NK-92 (cell line): ENCODE results near the gene CAPN2.
"Not testable (repeated sequence)": the region's sequence is repeated elsewhere in the genome, so short reads cannot be mapped to it uniquely, and the experiment has no call there.

Experiments
- DNase-seq: peaks from one replicate; lab custom pipeline; 2025; ENCODE audit not compliant: unreplicated experiment; lab: John Stamatoyannopoulos, UW

CAPN2 gene

DNA sequence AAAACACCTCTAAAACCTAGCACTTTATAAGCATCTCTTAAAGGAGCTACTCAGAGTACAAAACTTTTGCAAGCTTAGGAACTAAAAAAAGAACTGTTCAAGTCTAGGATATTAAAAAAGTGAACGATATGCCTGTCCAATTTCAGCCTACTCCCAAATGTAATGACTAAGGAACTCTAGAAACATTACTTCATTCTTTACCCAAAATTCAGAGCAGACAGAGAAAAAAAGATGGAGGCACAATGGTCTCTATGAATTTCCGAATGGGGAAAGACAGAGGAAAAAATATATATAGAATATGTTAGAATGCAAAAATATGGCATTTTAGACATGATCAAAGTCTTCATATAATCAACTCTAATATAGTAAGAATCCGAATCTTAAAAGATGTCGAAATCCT lies 72.2 kb downstream of the CAPN2 start:
- no peak for DNase-seq

DNA sequence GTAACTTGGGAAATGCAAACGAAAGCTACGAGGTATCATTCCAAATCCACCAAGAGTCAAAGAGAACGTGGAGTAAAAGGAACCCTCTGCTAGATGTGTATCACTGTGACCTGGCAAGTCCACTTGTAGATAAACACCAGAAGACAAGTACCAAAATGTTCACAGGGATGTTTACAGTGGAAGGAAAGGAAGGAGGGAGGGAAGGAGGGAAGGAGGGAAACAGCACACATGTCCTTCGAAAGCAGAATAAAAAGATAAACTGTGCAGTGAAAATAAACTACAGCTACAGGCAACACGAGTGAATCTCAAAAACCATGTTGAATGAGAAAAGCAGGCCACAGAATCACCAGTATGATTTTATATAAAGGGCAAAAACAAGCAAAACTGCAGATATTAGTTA lies 73.5 kb downstream of the CAPN2 start:
- no peak for DNase-seq

DNA sequence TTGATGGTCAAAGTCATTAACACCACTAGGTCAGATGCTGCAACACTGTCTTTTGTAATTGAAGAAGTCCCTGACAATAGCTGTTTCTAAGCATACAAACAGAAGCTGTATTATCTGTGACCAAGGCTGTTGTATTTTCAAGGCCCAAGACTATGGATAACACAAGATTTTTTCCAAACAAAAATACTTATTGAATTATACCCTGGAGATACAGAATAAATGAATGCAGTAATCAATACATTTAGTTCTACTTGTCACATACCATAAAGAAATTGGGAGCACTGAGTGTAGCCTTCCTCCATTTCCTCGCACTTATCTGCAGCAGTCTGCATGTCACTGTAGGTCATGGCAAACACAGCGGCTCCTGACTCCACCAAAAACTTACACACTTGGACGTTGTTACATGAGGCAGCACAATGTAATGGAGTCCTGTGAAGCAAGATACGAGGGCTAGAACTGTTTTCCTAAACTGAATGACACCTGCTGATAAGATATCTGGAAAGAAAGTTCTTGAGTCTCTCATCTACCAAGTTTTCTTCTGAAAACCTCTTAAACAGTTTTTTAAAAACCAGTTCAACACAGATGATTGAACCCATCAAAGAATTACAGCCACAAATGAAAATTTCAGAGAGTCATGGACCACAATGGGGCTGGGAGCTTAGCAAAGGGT lies 76.5 kb downstream of the CAPN2 start:
- DNase-seq = no peak

DNA sequence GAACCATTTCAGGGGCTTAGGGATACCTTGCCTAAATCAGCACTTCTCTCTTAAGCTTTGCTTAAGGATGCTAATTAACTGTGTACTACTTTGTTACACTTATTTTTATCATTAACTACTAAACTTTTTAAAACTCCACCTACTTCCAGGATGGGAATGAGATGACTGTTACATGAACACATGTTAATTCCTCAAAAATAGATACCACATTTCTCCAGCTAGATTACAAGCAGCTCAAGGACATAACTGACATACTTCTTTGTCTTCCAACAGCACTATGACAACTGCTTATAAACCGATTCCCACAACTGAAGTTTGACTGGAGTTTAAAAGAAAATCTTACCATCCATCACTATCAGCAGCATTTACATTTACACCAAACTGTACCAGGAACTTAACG lies 79.7 kb downstream of the CAPN2 start:
- no peak for DNase-seq

DNA sequence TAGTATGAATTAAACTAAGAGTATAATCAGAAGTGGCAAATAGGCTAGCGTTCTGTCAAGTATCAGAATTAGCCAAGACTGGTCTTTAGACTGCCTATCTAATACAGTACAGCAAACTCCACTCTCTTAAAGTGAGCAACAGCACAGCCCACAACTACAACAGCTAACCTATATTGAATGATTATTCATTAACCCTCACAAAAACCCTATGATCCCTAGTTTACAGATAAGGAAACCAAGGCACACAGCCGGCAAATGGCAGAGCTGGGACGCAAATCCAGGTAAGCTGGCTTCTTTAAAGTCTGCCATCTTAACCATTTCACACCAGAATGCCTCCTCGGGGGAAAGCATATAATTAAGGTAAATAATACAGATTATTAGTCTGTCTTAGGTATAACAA lies 81.4 kb downstream of the CAPN2 start:
- DNase-seq = no peak

DNA sequence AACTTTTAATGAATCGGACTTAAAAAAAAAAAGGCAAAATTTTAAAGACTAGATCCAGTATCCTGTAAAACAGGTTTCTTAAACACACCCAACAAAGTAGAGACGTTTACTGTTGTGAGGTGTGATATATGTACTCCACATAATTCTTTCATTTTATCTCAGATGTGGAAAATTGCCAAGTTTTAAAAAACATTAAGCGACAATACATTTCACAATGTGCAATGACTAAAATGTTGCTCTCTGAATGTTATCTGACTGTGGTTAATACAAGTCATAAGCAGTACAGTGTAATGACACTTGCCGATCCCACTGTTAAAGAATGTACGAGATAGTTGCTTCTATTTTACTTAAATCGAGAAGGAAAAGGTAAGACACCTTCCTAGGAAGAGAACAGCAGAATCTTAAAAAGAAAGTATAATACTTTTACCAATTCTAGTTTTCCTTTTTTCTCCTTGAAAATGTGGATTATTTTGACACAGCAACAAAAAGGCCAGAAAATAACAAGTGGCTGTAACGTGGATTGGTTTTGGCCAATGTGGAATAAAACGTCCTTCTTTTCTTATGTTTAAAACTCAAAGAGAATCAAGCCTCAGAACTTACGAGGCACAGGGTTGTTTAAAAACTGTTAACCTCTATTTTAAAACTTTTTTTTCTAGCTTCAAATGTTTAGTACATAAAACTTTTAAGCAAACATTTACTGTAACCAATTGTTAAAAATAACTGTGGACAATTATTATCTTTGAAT lies 82.0 kb downstream of the CAPN2 start:
- no peak for DNase-seq

DNA sequence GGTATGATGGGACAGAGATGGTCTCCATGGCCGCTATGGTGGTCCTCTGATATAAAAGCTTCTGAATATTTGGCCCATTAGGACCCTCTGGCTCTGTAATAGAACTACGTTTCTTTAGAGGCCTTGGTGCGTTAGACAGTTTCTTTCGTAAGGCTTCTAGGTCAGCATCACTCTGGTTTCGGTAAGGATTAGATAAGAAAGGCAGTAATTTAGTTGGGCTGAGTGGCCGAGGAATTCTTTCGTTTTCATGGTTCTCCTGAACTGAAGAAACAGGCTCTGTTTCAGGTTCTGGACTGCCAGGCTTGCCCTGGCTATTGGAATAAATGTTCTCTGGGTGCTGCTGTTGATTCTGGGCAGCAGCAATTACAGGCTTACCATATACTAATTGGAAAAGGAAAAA lies 83.9 kb downstream of the CAPN2 start:
- no peak for DNase-seq

DNA sequence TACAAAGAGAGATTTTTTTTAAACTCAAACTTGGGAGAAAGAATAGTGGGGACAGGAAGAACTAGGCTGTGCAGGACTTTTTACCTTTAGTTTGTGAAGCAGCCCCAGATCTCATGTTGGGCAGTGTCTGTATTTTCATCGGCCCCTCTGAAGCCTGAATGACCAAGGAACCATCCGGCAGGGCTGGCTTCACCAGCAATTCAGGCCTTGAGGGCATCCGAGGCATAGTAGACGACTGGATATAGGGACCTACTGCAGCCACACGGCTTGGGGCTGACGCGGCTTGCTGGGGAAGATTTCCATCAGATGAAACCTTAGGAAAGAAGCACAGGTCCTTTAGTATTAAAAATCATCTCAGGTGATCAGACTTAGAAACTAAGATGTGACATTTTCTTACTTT lies 89.7 kb downstream of the CAPN2 start:
- no peak for DNase-seq

DNA sequence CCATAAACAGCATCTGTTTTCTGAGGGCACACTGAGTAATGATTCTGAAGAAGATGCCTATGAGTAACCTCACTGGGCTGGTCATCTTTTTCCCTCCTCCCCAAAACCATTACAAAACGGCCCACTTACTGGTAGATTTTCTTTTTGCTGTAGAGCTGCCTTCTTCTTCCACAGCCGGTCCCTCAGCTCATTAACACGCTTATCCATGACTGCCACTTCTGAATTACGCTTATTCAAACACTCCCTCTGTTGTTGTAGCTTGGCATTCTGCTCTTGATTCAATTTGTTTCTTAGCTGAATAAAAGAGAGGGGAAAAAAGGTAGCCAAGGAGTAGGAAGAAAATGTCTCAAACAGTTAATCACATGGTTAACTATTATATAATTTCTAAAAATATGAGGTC lies 90.3 kb downstream of the CAPN2 start:
- DNase-seq = no peak

DNA sequence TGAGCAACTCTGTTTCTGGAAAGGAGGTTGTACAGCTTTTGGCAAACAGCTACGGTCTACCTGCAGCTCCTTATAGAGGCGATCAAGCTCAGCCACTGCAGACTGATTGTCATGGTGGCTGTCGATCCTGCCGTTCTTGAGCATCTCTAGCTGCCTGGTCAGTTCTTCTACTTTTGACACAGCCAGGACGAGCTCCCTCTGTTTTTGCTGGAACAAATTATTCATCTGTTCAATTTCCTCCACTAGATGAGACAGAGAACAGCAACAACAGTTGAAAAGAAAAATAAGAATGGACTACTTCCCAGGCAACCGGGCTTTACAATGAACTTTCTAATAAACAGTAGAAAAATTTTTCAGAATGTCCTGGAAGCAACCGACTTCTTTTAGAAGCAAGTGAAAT lies 90.9 kb downstream of the CAPN2 start:
- no peak for DNase-seq

DNA sequence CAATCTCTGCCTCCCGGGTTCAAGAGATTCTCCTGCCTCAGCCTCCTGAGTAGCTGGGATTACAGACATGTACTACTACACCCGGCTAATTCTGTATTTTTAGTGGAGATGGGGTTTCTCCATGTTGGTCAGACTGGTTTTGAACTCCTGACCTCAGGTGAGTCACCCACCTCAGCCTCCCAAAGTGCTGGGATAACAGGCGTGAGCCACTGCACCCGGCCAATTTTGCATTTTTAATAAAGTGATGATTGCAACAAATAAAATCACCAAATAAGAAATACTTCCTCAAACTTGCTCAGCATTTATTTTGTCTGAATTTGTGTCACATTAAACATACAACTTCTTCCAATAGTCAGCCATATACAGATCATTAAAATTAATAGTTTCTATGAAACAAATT lies 97.6 kb downstream of the CAPN2 start:
- not testable (repeated sequence) for DNase-seq

DNA sequence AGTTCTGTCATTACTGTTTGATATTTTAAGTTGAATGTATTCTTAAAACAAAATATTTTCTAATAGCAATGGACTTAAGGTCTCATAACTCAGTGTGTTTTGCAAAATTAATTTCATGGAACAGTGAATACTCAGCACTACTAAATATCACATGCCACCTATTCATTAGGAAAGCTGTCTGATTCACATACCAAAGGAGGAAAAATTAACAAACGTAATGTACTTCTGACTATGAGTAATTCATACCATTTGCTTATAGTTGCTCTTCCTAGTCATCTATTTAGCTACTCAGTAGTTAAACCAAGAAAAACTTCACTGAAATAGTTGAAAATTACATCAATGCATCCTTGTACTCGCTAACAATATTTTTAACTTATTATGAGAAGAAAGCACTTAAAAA lies 98.2 kb downstream of the CAPN2 start:
- no peak for DNase-seq

DNA sequence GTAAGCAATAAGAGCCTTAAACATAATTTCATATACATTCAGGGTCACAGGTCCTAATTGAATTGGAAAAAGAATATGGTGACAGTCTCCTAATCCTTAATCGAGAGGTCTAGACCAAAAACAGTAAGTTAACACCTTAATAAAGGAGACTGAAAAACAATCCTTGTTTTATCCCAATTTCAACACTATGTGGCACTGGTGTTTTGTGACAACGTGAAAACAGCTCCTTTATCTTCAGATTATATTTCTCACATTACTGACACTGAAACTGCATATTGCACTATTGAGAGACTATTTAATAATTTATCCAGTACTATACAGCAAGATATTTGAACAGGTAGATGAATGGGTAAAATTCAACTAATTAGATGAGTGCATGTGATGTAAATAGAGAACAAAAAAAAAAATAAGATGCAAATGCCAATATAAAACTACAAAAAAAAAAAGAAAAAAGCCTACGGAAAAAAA lies 99.3 kb downstream of the CAPN2 start:
- DNase-seq = no peak

DNA sequence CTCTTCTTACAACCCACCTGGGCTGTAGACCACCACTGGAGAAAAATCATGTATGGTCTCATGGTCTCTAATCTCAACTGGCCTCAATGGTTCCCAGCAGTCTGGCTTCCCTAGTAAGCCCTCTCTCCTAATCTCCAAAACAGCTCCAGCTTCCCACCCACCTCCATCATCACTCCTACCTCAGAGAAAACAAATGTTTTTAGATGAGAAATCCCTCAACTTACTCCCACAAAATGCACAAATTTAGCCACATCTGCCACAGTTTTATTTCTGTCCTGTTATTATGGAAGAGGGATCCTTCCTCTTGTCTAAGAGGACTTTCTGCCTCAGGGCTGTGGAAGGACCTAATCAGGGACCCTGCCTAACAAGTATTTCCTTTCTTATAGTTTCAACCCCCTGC lies 101.3 kb downstream of the CAPN2 start:
- no peak for DNase-seq

DNA sequence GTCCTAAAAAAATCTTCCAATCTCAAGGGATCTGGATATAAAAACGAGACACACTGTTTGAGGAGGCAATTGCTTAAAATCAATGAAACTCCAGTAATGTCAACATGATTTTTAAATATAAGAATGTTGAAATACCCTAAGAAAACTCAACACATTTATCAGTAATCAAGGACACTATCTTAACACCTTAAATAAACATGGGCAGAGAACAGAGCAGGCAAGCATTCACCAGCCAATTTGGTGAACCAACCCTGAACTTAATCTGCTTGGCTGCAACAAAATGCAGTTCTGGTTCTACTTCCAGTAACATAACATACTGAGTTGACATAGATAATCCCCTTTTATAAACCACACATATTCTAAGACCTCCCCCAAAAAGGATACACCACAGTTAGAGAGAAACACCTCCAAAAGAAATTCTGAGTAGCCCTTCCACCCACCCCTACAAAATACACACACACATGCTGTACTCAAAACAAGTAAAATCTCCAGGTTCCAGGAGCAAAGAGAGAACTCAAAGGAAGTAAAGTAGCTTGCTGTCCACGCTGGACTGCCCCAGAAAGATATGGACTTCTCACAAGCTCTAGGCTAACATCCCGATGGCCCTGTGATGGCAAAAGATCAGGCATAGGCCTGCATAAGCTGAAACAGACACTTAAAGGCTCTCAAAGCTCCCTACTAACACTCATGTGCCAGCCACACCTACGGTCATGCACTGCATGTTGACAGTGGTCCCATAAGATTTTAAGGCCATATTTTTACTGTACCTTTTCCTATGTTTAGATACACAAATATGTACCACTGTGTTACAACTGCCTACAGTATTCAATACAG lies 102.9 kb downstream of the CAPN2 start:
- DNase-seq = no peak

DNA sequence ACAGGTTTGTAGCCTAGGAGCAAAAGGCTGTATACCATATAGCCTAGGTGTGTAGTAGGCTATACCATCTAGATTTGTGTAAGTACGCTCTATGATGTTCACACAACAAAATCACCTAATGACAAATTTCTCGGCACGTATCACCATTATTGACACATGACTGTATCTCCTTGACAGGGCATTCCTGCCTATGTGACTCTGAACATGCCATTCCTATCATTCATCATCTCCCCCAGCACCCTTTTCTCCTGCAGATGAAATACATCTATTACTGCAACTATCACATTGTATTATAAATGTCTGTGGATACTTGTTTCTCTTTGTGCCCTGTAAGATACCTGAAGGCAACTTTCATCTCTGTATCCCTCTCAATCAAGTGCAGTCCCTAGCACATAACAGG lies 103.5 kb downstream of the CAPN2 start:
- no peak for DNase-seq

DNA sequence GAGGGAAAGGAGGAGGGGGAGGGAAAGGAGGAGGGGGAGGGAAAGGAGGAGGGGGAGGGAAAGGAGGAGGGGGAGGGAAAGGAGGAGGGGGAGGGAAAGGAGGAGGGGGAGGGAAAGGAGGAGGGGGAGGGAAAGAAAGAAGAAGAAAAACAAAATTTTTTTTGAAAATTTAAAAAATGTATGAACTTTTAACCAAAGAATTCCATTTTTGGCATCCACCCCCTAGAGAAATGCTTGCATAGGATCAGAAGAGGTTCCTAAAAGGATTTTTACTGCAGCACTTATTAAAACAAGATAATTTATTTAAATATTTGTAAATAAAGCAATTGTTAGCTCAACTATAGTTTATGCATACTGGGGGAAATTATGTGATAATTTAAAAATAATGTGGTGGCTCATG lies 104.9 kb downstream of the CAPN2 start:
- not testable (repeated sequence) for DNase-seq

DNA sequence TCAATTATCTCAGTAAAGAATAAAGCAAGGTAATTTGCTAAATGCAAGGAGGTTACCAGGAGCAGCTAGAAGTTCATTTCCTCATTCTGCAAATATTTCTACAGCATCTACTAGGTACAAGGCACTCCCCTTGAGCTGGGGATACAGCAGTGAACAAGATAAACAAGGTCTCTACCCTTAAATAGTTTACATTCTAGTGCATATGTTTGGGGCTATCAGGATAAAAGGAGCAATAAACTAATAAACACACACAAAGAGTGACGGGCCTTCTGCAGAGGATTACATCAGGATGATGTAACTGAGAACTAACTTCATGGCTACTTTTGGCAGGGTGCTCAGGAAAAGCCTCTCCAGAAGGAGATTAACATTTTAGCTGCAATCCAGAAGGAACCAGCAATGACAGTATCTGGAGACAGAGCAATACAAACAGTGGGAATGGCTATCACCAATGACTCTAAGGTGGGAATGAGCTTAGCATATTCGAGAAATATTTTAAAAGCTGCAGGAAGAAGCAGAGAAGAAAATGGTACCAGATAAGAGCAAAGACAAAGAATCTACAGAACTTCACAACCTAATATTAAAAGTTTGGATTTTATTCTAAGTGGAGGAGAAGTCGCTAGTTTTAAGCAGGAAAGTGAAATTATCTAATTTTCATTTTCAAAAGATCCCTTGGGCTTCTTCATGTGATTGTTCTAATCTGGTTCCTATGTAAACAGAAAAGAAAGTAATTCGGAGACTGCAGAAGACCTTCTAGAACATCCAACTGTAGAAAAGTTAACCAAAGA lies 107.6 kb downstream of the CAPN2 start:
- DNase-seq = no peak

DNA sequence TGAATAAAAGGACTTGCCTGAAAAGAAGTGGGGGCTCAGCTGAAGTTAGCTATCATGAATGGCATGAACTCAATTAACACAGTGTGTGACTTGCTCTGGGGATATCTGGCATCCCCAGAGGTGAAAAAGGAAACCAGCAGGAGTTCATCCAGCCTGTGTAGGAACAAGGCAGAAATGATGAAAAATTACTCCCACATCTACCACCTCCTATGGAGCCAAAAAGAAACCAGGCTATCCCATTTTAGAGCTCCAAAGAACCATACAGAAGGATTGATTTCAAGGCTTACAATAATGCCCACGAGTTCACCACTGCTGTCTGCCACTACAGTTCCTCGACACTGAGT lies 108.1 kb downstream of the CAPN2 start:
- no peak for DNase-seq

DNA sequence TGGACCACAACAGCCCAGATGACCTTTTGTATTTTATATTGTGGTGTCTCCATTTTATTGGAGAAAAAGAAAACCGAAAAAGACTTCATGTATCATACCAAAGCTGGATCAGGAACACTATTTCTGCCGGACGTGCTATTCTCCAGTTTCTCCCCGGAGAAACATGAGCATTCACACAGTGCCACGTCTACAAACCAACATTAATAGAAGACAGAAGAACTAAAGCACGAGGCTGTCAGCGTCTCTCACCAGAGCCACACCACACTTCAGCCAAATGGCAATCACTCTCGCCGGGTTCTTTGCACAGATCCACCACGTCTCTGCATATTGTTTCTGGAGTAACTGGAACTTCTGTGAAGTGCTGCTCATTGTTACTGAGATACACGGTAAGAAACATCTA lies 108.6 kb downstream of the CAPN2 start:
- no peak for DNase-seq

DNA sequence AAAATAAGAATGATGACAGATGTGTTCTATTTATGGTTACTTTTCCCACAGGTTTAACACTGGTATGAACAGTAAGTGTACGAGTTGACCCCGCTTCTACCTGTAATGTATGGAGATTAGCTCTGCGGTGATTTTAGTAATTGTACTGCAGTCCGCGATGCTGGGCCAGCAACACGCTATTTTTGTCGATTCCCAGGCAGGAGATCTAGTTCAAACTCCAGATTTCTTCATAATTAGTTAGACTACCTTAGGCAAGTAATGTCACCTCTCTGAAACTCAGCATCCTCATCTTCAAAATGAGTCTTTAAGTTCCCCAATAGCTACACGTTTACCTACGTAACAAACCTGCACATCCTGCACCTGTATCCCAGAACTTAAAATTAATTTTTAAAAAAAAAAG lies 111.9 kb downstream of the CAPN2 start:
- no peak for DNase-seq
